OCI-LY1 (cell line): Measurements from ENCODE around the gene TMEM203.

Experiments used
- EZH2 ChIP-seq: fragments of 200-600 bp; sonication (generic), shearing (Covaris generic); IDR thresholded peaks from 2 replicates; pipeline ENCODE4 v1.8.0; 2017; ENCODE audit warnings: borderline replicate concordance, mixed run types, mild to moderate bottlenecking, antibody characterized with exemption, low read length, moderate library complexity, mixed read lengths
- TF ChIP-seq, protein P1 (sequence below): fragments of 200-600 bp; sonication (generic), shearing (Covaris generic); IDR thresholded peaks from 2 replicates; pipeline ENCODE4 v1.5.1; 2017; ENCODE audit warnings: mild to moderate bottlenecking, antibody characterized with exemption, low read length, moderate library complexity, mixed read lengths

DNA sequence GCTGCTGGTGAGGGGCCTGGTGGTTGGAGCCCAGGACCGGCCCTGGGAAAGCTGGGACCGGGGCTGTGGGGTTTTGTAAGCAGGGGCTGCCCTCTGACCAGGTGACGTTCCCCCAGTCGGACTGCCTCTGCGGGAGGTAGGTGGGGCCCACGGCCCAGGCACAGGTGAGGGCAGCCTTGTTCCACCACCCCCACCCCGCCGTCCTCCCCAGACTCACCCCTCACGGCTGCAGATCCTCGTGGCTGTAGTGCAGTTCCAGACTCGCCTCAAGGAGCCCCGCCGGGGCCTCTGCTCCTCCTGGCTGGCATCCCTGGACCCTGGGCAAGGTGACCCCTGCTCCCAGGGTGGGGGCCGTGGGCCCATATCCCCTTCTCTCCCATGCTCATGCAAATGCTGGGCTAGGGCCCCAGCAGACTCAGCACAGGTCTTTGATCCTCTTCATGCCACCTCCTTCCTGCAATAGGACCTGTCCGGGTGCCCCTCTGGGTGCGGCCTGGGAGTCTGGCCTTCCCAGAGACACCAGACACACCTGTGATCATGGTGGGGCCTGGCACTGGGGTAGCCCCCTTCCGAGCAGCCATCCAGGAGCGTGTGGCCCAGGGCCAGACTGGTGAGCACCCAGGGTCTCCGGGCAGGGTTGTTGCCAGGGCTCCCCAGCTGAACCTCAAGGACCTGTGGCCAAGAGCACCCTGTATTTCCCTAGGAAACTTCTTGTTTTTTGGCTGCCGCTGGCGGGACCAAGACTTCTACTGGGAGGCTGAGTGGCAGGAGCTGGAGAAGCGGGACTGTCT lies 9.9 kb upstream of the TMEM203 start:
- no peak for TF ChIP-seq EZH2
- TF ChIP-seq, protein P1, sequence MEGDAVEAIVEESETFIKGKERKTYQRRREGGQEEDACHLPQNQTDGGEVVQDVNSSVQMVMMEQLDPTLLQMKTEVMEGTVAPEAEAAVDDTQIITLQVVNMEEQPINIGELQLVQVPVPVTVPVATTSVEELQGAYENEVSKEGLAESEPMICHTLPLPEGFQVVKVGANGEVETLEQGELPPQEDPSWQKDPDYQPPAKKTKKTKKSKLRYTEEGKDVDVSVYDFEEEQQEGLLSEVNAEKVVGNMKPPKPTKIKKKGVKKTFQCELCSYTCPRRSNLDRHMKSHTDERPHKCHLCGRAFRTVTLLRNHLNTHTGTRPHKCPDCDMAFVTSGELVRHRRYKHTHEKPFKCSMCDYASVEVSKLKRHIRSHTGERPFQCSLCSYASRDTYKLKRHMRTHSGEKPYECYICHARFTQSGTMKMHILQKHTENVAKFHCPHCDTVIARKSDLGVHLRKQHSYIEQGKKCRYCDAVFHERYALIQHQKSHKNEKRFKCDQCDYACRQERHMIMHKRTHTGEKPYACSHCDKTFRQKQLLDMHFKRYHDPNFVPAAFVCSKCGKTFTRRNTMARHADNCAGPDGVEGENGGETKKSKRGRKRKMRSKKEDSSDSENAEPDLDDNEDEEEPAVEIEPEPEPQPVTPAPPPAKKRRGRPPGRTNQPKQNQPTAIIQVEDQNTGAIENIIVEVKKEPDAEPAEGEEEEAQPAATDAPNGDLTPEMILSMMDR = no peak
